GM19035 (cell line): ENCODE data around the gene VAT1L.

Experiments
- ATAC-seq: cut with Tn5 transposase; IDR thresholded peaks from one replicate; pipeline ENCODE4 v1.9.1; 2021; ENCODE audit not compliant: unreplicated experiment

Gene VAT1L

GRCh38 chr16:77781091-77781490 is 7.3 kb upstream of the VAT1L start:
- no peak for ATAC-seq

DNA sequence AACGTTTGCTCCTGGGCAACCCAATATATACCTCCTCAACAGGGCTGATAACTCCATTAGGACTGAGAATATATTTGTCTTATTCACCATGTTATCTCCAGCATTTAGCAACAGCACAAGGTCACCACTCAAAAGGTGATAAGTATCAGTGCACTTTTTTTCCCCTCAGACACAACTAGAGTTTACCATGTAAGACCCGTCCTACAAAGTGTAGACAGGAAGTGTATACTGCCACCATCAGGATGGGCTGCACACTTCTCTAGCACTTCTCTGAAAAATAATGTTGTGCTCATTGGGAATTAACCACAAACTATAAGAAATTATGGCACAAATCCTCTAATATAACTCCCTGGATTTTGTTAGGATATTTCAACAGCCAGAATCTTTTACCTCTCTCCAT is 5.7 kb upstream of the VAT1L start:
- ATAC-seq, result no peak

GRCh38 chr16:77784441-77785372 is 3.7 kb upstream of the VAT1L start:
- no peak for ATAC-seq

DNA sequence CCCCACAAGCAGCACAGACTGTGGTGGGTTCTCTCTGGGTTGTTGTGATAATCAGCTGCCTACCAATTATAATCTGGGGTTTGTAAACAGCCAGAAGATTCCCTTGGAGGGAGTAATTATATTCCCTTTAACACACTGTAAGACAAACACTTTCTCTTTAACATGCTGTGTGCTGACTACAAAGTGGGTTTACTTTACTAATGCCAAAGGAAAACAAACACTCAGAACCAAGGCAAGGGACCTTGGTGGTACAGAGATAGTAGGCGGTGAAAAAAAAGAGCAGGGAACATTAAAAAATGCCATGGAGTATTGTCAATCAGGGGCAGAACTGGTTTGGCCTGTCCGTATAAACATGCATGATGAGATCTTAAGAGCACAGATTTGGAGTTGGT is 3.0 kb upstream of the VAT1L start:
- no peak for ATAC-seq

- no peak for ATAC-seq
These were observed 2.0 kb upstream of the VAT1L start for GRCh38 chr16:77786186-77786847.

DNA sequence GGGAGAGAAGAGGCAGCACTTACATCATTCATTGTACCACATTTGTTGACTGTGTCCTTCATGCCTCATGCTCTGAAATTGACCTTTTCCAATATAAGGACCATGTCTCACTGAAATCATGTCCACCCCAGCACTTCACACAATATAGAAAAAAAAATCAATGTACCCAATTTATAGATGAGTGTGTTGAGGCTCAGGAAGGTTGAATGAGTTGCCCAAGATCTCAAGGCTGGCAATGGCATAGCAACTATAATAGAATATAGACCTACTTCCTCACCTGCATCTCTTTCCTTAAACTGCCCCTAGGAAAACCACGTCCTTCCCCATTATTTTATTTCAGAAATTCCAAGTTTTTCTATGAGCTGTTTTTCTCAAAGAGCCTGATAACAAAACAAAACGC is 912 bp upstream of the VAT1L start:
- no peak for ATAC-seq

DNA sequence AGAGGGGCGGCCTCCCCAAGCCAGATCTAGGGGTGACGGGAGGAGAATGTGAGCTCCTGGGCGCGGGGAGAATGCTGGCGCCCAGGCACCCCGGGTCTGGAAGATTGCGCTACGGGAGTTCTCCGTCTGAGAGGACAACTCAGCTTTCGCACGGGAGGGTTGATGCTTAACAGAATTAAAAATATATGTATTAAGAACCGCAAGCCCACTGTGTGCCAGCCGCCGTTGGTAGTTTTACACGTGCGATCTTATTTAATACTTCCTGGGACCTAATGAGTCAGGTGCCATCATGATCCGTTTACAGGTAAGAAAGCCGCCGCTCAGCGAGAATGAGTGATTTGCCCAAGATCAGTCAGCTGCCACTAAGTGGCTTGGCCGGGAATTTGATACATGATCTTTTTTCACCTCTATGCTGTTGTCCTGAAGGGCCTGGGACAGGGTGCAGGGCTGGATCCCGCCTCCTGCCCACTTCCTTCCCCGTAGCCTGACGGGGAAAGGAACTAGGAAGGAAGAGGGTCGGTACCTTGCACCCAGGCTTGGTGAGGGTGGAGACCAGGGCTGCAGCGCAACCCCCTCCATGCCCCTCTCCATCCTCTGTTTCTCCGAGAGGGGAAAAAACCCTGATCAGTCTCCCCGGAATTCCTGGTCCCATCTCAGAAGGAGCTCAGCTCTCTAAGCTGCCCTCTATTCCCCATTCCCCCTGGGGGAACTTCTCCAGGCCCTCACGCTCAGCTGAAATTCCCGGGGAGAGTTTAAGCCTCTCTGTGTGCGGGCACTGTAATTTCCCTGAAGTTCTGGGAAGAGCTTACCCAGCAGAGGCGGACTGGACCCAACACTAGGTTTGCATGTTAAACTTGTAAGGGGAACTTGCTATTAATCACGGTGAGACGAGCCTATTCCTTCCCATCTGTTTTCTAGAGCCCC is 983 bp downstream of the VAT1L start:
- ATAC-seq, result no peak

DNA sequence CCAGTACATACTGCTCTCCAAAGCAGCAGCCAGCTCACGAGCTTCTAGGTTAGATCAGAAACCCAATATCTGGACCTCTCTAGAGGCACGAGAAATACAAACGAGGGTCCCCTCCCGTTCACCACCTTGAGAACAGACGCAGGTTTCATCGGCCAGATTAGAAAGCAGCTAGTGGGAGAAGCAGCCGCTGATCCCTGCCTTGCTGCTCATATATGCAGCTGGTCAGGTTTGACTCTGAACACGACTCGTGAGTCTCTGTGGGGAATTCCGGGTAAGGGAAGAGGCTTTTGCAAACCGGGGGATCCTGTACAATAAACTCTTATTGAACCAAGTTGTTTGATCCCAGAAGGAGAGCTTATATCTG is 1.6 kb downstream of the VAT1L start:
- ATAC-seq, result no peak

GRCh38 chr16:77790912-77791311 is 2.5 kb downstream of the VAT1L start:
- ATAC-seq, result no peak

GRCh38 chr16:77793417-77793816 is 5.1 kb downstream of the VAT1L start:
- ATAC-seq, result no peak

DNA sequence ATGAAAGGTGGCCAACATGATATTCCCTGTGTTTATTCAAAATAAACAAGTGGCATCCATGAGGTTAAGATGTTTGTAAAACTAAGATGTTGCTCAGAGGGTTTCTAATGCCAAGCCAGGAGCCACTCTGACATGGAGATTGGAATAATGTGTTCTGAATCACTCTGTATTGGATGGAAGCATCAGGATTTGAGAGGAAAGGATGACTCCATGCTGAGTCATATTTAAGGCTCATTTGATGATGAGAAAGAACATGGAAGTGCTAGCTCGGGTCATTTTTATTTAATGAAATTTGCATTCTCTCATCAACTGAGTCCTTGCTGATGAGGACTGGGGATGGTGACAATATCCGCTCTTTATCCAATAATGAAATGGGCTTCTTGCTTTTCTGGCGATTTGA is 6.2 kb downstream of the VAT1L start:
- no peak for ATAC-seq

DNA sequence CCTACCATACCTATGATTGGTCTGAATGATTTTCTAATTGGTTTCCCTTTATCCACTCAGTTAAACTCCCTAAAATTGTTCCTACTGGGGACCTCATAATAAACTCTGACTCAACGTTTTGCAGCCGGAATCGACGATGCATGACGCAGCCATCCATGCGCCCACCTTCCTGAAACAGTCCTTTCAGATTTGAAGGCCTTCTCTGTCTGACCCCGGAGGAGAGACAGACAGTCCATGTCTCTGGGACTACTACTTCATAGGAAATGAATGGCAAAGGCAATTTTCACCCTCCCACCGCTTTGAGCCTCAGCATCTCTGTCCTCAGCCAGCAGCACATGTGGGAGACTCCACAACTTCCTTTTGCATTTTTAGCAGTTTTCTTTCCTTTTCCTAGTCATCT is 13.5 kb downstream of the VAT1L start:
- ATAC-seq, result no peak

DNA sequence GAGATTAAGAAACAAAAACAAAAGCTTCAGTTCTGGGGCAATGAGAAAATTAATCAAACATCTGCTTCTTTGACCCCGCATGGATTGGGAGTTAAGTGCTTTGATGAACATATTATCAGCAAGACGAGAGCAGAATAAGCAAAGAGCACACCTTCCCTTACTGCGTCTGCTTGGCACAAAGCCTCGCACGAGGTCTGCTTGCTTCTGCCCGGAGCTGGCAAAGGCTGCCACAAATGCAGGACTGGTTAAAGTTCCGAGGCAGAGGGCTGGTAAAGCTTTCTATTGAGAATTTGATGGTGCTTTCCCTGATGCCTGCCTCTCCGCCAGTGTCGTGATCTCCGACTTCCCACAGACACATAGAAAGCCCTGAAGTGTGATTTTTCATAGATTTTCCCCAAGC is 17.0 kb downstream of the VAT1L start:
- no peak for ATAC-seq

DNA sequence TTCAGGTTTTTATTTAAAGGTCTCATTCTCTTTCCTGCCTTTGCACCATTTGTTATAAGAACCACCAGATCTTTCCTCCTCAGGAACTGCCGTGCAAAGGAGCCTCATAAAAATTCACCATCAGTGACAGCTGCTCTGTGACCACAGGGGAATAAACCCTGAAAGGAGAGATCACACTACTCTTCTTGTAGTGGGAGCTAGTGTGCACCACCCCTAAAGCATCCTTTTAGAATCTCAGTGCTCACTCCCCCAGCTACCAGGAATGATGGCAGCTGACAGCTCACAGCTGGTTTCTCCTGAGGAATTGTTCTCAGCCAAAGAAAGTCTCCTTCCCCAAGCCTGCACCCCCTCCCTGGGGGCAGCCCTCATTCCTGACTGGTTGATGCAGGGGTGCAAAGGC is 18.7 kb downstream of the VAT1L start:
- no peak for ATAC-seq

GRCh38 chr16:77812856-77813500 is 24.6 kb downstream of the VAT1L start:
- no peak for ATAC-seq

DNA sequence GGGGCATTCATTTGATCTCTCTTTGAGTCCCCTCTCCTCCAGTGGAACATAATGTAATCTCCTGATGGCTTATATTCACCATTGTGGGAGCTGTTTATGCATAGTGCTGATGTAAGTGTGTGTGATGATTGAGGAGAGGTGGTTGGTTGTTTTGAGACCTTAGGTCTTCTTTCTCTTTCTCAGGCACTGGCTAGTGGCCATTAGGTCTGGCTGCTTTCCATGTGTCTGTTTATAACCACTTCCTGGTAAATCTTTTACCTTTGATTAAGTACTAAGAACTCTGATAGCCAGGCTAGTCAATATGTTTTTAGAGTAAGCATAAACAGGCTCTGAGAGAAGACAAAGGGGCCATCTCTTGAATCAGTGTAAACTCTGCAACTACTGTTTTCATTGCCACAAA is 27.9 kb downstream of the VAT1L start:
- ATAC-seq, result no peak

GRCh38 chr16:77820340-77820739 is 32.0 kb downstream of the VAT1L start:
- ATAC-seq, result no peak

GRCh38 chr16:77822661-77823060 is 34.3 kb downstream of the VAT1L start:
- ATAC-seq, result no peak

GRCh38 chr16:77823067-77823466 is 34.7 kb downstream of the VAT1L start:
- ATAC-seq, result no peak

DNA sequence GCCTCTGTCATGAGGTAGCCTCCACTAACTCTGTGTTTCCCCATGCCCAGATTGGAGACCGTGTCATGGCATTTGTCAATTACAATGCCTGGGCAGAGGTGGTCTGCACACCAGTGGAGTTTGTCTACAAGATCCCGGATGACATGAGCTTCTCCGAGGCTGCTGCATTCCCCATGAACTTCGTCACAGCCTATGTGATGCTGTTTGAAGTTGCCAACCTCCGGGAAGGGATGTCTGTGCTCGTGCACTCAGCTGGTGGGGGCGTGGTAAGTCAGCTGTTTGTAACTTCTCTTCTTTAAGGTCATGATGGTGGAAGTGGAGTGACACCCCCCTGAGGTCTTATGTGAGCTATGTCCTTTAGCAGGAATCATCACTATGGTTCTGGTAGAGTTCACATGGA is 36.8 kb downstream of the VAT1L start:
- no peak for ATAC-seq

GRCh38 chr16:77827032-77827431 is 38.7 kb downstream of the VAT1L start:
- ATAC-seq, result no peak
